Duodenal mucosa (tissue), 2 donors: ENCODE results near the gene CYP4F22.

Source experiments
- H3K27ac ChIP-seq: one replicate; pipeline ENCODE4 v1.7.0; 2013; ENCODE audit warnings: low read depth, low read length
- H3K27me3 ChIP-seq, 2 donors: one replicate each; pipeline ENCODE4 v1.7.0; 2013; ENCODE audit warnings: low read length in 2 of 2, control low read depth in 1 of 2; ENCODE audit not compliant: insufficient read depth in 2 of 2, control insufficient read depth in 1 of 2
- H3K36me3 ChIP-seq, 2 donors: one replicate each; pipeline ENCODE4 v1.7.0; 2013; ENCODE audit warnings: low read length in 2 of 2, control low read depth in 1 of 2; ENCODE audit not compliant: insufficient read depth in 2 of 2, control insufficient read depth in 1 of 2
- H3K4me1 ChIP-seq, 2 donors: one replicate each; pipeline ENCODE4 v1.7.0; 2013; ENCODE audit warnings: low read length in 2 of 2, control low read depth in 1 of 2; ENCODE audit not compliant: insufficient read depth in 2 of 2, control insufficient read depth in 1 of 2
- H3K4me3 ChIP-seq, 2 donors: one replicate each; pipeline ENCODE4 v1.7.0; 2013; ENCODE audit warnings: low read length in 2 of 2, low read depth in 1 of 2
- H3K9ac ChIP-seq, 2 donors: one replicate each; pipeline ENCODE4 v1.7.0; 2013; ENCODE audit warnings: low read length in 2 of 2, low read depth in 1 of 2
- H3K9me3 ChIP-seq, 2 donors: one replicate each; pipeline ENCODE4 v1.7.0; 2013; ENCODE audit warnings: low read length in 2 of 2, control low read depth in 1 of 2; ENCODE audit not compliant: control insufficient read depth in 1 of 2

The CYP4F22 gene

GRCh38 chr19:15508035-15508710 lies at the start of gene CYP4F22:
CYP4F22 (plus strand) TSS chr19:15508525; CDS start chr19:15525337, 16,812 bp downstream.
- Histone ChIP-seq H3K27me3 (peaks cover 28 to 32% of the 10 kb centered on the region in 2 donors), H3K9me3 (no peaks in the 10 kb centered on the region), H3K9ac (no peak within 1 kb of the TSS), H3K4me3 (no peak within 1 kb of the TSS), H3K36me3 (no peaks in the 10 kb centered on the region), H3K4me1 (no peaks in the 10 kb centered on the region), H3K27ac (no peak within 1 kb of the TSS)

GRCh38 chr19:15461694-15462093 lies 46.6 kb upstream of the CYP4F22 start:
- H3K9ac ChIP-seq = no peak overlapping the region
- H3K4me3 ChIP-seq = no peak overlapping the region
- no peak overlapping the region for H3K27ac ChIP-seq
- H3K27me3 ChIP-seq = peaks cover 0 to 11% of the 10 kb centered on the region in 2 donors
- H3K4me1 ChIP-seq = peaks cover 0 to 1% of the 10 kb centered on the region in 2 donors
- no peaks in the 10 kb centered on the region for H3K36me3 ChIP-seq
- no peaks in the 10 kb centered on the region for H3K9me3 ChIP-seq

GRCh38 chr19:15463861-15464371 lies 44.4 kb upstream of the CYP4F22 start:
- no peaks in the 10 kb centered on the region for H3K9me3 ChIP-seq
- H3K36me3 ChIP-seq = no peaks in the 10 kb centered on the region
- peak overlapping the region; percentile 73 for H3K27ac ChIP-seq
- H3K9ac ChIP-seq = peak overlapping the region; percentile 10 to 18
- H3K27me3 ChIP-seq = peaks cover 2 to 4% of the 10 kb centered on the region in 2 donors
- H3K4me1 ChIP-seq = peaks cover 0 to 10% of the 10 kb centered on the region in 2 donors
- peak overlapping the region; percentile 57 to 68 for H3K4me3 ChIP-seq

GRCh38 chr19:15464394-15465385 lies 43.6 kb upstream of the CYP4F22 start, which contains the start of gene RASAL3:
RASAL3 (minus strand) TSS chr19:15464544; CDS start chr19:15464358, 186 bp downstream.
- Histone ChIP-seq H3K27ac (peak within 1 kb of the TSS; percentile 73), H3K4me3 (peak within 1 kb of the TSS; percentile 57 to 68), H3K27me3 (peaks cover 10 to 11% of the 10 kb centered on the region in 2 donors), H3K9ac (peak within 1 kb of the TSS; percentile 10 to 18), H3K4me1 (peaks cover 0 to 17% of the 10 kb centered on the region in 2 donors), H3K9me3 (no peaks in the 10 kb centered on the region), H3K36me3 (no peaks in the 10 kb centered on the region)

- no peaks in the 10 kb centered on the region for H3K9me3 ChIP-seq
- no peak overlapping the region for H3K27ac ChIP-seq
- peaks cover 0 to 19% of the 10 kb centered on the region in 2 donors for H3K4me1 ChIP-seq
- H3K36me3 ChIP-seq = no peaks in the 10 kb centered on the region
- H3K4me3 ChIP-seq = no peak overlapping the region
- H3K27me3 ChIP-seq = peaks cover 11 to 13% of the 10 kb centered on the region in 2 donors
- H3K9ac ChIP-seq = no peak overlapping the region
These were observed 41.2 kb upstream of the CYP4F22 start for GRCh38 chr19:15466851-15467733.

GRCh38 chr19:15467734-15468214 lies 40.6 kb upstream of the CYP4F22 start:
- peaks cover 0 to 19% of the 10 kb centered on the region in 2 donors for H3K4me1 ChIP-seq
- H3K27ac ChIP-seq = no peak overlapping the region
- H3K9ac ChIP-seq = no peak overlapping the region
- no peaks in the 10 kb centered on the region for H3K36me3 ChIP-seq
- no peaks in the 10 kb centered on the region for H3K9me3 ChIP-seq
- H3K4me3 ChIP-seq = no peak overlapping the region
- peaks cover 11 to 13% of the 10 kb centered on the region in 2 donors for H3K27me3 ChIP-seq

- H3K9ac ChIP-seq = no peak overlapping the region
- peak overlapping the region; percentile 50 to 68 for H3K4me3 ChIP-seq
- H3K9me3 ChIP-seq = no peaks in the 10 kb centered on the region
- peaks cover 0 to 19% of the 10 kb centered on the region in 2 donors for H3K4me1 ChIP-seq
- H3K27ac ChIP-seq = no peak overlapping the region
- H3K36me3 ChIP-seq = no peaks in the 10 kb centered on the region
- H3K27me3 ChIP-seq = peaks cover 11 to 13% of the 10 kb centered on the region in 2 donors
These were observed 39.4 kb upstream of the CYP4F22 start for GRCh38 chr19:15468675-15469512.

GRCh38 chr19:15469513-15470297 lies 38.6 kb upstream of the CYP4F22 start:
- Histone ChIP-seq H3K4me3 (peak overlapping the region; percentile 50 to 68), H3K36me3 (no peaks in the 10 kb centered on the region), H3K27me3 (peaks cover 11 to 13% of the 10 kb centered on the region in 2 donors), H3K9ac (peak overlapping the region in 1 of 2 donors; percentile 63), H3K9me3 (no peaks in the 10 kb centered on the region), H3K4me1 (peaks cover 0 to 19% of the 10 kb centered on the region in 2 donors), H3K27ac (no peak overlapping the region)
